Ramos (cell line): ENCODE results near the gene KCNF1.

Experiments used
- in situ Hi-C: fragments of 300-500 bp; cut with MboI; formaldehyde crosslinking; loops from one replicate; pipeline ENCODE4 v1.14.3; 2022; ENCODE audit warnings: low sequenced_read_pairs; ENCODE audit not compliant: unreplicated experiment

The KCNF1 gene

DNA sequence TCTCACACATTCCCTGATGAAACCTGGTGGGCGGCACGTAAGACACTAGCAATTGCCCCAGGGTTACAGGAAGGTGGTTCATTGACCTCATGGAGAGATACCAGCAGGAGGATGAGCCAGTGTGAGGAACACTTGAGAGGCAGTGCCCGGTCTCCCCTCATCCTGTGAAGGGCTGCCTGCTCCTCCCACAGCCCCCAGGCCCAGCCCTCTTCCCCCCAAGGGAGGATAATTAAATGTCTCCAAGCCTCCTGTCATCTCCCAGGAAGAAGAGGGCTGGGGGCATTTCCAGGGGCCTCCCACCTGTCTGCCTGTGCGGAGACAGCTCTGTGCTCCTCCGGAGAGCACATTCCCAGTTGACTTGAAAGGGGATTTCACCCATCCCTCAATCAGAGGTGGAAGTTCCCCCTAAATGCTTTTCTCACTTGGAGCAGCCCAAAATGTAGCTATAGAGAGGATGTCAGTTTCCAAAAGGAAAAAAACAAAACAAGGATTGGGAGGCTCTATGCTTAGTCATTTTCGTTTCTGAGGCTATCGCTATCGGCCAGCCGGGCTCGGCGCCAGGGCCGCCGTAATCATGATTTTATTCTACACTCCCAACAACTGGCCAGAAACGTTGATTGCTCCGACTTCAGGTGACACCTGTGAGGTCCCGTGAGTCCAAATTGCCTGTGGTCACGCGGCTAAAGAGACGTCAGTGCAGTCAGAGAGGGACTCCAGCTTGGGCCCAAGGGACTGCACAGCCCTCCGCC lies 7.1 kb downstream of the KCNF1 start:
- in situ Hi-C loops, result no loop called here

- in situ Hi-C loops, result no loop called here
Observed at GRCh38 chr2:10919410-10919770, 7.7 kb downstream of the KCNF1 start.

- in situ Hi-C loops, result no loop called here
Observed at GRCh38 chr2:10919771-10920621, 8.3 kb downstream of the KCNF1 start.

DNA sequence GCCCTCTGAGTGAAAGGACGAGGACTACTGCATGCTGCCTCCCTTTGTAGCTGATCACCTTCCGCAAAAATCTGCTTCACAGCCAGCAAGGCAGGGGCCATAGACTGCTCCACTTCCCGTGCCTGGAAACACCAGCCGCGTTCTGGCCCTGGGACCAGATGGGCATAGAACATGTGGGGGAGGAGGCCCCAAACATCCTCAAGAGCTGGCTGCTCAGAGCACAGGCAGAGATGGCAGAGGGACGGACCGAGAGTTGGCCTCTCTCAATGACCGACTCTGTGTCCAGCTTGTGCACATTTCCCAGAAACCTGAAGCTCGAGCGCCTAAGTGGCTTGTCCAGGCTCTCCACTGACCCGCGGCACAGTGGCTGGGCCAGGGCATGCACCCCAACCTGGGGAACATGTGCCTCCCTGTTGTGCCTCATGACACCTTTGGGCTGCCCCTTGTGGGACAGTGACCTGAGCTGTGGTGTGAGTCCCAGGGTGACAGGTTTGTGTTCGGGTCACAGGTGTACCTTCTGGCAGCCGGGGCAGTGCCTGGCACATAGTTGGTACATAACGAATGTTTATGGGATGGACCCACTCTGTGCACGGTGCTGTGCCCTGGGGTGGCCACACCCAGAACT lies 9.1 kb downstream of the KCNF1 start:
- in situ Hi-C loops, result no loop called here

GRCh38 chr2:10921525-10921924 lies 9.8 kb downstream of the KCNF1 start:
- in situ Hi-C loops, result no loop called here

DNA sequence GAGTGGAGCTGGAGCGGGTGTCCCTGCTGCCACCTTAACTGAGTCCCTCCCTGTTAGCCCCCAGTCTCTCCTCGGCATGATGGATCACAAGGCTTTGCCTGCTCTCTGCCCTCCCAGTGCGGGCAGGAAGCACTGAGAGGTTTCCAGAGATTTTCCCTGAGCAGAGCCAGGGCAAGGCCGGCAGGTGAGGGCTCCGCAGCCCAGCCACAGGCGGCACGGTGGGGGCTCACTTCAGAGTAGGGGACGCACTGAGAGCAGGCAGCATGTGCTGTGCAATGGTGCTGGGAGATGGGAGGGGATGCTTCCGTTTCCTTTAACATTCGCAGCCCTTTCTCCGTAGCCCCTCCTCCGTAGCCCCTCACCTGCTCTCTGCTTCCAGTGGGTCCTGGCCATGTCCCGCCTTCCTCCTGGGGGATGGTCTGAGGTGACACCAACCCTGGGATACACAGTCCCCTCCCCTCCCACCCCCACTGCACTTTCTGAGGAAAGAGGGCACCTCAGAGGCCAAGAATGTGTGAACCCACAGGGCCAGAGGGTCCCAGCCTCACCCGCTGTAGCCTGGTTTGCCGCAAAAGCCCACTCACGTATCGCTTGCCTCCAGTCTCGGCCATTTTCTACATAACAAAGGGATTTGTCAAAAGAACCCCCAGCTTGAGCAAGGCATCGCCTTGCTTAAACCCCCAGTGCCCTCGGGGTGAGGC lies 10.7 kb downstream of the KCNF1 start:
- in situ Hi-C loops, result no loop called here

DNA sequence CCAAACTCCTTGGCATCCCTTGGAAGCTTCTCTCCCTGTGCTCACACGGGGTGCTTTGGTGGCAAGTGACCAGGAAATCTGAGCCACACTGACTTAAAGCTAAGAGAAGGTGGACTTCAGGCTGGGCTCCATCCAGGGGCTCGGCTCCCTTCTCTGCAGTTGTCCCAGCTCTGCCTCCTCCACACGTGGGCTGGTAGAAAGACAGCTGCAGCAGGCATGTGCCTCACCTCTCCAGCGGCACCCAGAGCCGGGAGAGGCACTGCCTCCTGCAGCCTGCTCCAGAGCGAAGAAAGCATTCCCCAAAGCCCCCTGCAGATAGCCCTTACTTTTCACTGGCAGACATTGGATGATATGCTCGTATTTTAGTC lies 11.3 kb downstream of the KCNF1 start:
- in situ Hi-C loops, result no loop called here

DNA sequence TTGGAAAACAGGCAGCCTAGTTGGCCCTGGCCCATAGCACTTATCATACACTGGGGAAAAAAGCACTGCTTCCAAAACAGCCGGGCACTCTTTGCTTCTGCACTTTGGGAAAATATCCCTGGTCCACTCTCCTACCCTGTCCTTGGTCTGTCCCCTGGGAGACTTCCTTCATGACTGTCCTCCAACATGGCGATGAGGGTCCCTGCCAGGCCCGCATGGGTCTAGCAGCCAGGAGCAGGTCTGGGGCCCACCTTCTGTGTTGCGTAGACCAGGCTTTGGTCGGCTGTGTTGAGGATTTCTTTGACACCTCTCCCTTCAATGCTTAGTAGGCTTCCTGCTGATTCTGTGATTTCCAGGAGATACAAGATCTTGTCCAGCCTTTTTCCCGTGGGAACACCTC lies 12.2 kb downstream of the KCNF1 start:
- in situ Hi-C loops, result no loop called here

GRCh38 chr2:10924441-10924840 lies 12.7 kb downstream of the KCNF1 start:
- in situ Hi-C loops, result no loop called here

- in situ Hi-C loops, result no loop called here
Observed at GRCh38 chr2:10924859-10925258, 13.1 kb downstream of the KCNF1 start.

GRCh38 chr2:10926191-10926820 lies 14.6 kb downstream of the KCNF1 start:
- in situ Hi-C loops, result no loop called here

- in situ Hi-C loops, result no loop called here
Observed at GRCh38 chr2:10930721-10931516, 19.2 kb downstream of the KCNF1 start.

GRCh38 chr2:10931710-10932255 lies 20.0 kb downstream of the KCNF1 start:
- in situ Hi-C loops, result no loop called here

DNA sequence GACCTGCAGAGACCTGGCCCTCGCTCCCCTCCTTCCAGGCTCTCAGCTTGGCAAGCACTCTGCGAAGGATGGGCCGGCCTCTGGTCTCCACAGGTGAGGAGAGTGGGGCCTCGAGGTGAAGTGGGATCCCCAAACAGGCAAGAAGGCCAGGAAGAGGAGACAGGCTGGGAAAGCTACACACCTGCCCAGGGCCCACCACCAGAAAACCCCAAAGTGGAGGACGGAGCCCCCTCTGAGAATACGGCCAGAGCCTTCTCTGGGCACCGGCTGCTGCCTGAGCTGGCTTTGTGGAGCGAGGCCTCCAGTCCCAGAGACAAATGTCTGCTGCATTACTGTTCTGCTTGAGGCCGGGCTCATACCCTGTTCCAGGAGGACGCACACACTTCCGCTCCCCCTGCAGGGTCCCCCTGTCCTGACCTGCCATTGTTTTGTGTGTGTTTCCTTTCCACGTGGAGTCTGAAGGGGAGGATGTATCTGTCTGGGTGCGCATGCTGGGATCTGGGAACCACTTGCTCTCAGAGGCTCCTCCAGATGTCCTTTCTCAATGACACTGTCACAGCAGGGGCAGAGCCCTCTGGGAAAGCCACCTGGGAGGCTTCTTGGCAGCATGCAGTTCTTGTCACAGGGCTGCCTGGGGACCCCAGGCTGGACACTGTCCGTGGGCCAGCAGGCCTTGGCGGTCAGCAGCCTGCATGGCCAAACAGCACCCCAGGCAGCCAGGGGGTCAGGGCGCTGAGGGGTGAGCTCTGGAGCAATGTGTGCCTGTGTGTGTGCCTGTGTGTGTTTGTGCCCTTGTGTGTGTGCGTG lies 20.8 kb downstream of the KCNF1 start:
- in situ Hi-C loops, result no loop called here

DNA sequence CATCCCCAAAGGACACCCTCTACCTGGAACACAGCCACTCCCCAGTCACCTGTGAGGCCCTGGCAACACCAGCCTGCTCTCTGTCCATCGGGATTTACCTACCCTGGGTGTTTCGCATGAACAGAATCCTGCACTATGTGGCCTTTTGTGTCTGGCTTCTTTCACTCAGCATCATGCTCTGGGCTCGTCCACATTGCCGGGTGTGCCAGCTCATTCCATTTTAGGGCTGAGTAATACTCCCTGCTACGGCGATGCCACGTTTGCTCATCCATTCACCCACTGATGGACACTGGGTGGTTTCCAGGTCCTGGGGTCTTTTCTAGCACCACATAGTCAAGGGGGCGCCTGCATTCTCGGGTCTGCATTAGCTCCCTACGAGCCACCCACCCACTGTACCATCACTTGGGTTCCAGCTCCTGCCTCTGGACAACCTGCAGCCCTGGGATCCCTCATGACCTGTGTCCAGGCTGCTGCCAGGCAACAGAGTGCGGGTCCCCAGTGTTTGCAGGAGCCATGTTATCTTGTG lies 22.0 kb downstream of the KCNF1 start:
- in situ Hi-C loops, result no loop called here

GRCh38 chr2:10934308-10934978 lies 22.7 kb downstream of the KCNF1 start:
- in situ Hi-C loops, result no loop called here

DNA sequence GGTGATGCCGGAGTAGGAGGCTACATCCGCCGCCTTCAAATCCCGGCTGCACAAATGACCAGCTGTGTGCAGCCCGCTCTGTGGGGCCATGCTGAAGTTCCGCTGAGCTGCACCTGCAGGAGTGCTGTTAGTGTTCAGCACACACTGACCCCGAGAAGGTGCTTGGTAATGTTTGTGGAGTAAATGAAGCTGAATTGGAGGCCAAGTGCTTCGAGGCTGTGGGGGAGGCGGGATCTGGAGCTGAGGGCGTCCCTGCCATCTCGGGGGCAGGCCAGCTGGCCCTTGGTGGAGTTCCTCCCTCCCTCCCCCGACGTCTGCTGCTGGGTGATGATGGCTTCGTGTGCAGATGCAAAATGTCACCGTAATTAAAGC lies 23.2 kb downstream of the KCNF1 start:
- in situ Hi-C loops, result no loop called here
